ENCODE data around the gene VAMP2.
"Not testable (repeated sequence)": the region's sequence is repeated elsewhere in the genome, so short reads cannot be mapped to it uniquely, and the experiment has no call there.

Gene VAMP2

GRCh38 chr17:8176197-8176940 lies 13.6 kb upstream of the VAMP2 start, which contains the start of gene TMEM107:
TSS of gene TMEM107 (minus strand) at chr17:8176380. CDS start at chr17:8176286, 94 bp downstream.
- DNase-seq = peak in 48 of 51 donors; percentile 15 to 92 (median 64)

DNA sequence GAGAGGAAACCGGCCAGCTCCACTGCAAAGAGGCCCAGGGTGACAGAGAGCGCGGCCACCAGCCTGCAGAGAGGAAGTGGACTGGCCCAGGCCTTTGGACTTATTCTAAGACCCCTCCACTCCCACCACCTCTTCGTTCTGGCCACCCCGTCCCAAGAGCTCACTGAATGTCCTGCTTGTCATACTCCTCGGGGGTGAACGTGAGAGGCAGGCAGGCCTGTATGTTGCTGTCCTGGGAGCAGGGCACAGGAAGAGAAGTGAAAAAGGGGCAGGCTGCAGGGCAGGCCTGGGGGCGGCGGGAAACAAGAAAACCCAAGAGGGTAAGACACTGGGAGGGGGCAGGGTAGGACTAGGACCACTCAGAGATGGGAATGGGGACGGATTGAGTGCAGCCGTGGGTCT lies 13.0 kb upstream of the VAMP2 start:
- peak in 3 of 51 donors; percentile 44 to 51 (median 47) for DNase-seq

- DNase-seq = no peak
Observed at GRCh38 chr17:8173871-8174322, 11.1 kb upstream of the VAMP2 start.

DNA sequence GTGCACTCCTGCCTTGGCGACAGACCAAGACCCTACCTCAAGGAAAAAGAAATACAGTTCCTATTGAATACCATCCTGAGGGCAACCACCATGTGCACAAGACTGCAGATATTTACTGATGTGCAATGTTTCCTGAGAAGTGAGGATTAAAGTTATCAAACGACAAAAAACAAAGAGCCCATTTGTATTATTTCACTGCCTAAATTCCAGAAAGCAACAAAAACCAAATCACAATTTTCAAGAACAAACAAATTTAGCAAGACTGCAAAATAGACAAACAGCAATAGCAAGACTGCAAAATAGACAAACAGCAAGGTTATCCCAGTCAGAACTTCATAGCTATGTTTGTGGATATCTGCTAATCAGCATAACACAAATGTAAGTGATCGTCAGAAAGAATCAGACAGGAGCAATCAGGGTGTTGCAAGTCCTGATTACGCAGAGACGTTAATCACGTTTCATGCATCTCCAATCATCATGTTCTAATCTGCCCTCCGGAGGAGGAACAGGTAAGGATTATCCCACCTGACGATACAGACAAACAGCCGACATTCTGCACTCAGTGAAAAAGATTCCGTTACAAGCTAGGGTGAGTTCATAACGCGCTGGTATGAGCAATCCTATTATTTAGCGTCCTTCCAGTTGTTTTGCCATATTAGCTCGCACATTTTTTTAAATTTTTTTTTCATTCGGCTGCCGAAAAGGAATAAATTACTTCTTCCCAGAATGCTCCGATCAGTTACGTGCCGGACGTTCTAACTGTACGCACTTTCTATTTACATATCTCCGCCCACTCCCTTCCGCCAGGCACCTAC lies 10.5 kb upstream of the VAMP2 start:
- DNase-seq = peak in 44 of 51 donors; percentile 17 to 97 (median 70)

DNA sequence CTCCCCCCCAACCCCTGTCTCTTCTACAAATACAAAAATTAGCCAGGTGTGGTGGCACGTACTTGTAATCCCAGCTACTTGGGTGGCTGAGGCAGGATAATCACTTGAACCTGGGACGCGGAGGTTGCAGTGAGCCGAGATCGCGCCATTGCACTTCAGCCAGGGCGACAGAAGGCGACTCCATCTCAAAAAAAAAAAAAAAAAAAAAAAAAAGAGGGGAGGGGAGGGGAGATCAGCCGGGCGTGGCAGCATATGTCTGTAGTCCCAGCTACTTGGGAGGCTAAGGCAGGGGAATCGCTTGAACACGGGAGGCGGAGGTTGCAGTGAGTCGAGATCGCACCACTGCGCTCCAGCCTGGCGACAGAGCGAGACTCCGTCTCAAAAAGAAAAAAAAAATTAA lies 7.4 kb upstream of the VAMP2 start:
- DNase-seq = not testable (repeated sequence)

DNA sequence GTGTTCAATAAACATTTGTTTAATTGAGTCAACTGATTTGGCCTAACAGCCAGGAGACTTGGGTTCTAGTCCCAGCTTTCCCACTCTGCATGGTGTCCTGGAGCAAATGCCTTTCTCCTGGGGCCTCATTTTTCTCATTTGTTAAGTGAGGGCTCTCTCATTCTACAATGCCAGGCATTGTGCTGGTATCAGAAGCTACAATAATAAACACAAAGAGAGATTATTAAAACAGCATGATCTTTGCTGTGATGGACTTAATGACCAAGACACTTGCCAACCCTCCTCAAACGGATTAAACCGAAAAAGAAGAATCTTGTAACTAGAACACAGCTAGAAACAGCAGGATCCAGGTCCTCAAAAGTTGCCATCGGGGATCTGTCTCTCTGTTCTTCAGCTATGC lies 4.8 kb upstream of the VAMP2 start:
- no peak for DNase-seq

GRCh38 chr17:8166731-8167130 lies 4.0 kb upstream of the VAMP2 start:
- no peak for DNase-seq

DNA sequence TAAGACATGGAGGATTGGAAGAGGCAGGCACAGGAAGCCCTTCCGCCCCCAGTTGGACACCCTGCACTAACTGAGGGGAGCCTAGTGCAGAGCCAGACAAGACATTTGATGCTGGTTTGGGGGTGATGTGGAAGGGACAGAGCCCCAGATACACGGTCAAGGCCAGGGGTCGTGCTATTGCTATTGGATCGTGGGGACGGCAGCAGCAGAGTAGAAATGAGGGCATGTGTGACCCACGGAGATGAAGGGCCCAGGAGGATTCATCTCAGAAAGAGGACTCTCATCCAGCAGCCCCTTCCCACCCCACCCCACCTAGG lies 2.0 kb upstream of the VAMP2 start:
- DNase-seq = no peak

GRCh38 chr17:8163978-8164814 lies 1.4 kb upstream of the VAMP2 start:
- DNase-seq = peak in 32 of 51 donors; percentile 13 to 83 (median 42)

DNA sequence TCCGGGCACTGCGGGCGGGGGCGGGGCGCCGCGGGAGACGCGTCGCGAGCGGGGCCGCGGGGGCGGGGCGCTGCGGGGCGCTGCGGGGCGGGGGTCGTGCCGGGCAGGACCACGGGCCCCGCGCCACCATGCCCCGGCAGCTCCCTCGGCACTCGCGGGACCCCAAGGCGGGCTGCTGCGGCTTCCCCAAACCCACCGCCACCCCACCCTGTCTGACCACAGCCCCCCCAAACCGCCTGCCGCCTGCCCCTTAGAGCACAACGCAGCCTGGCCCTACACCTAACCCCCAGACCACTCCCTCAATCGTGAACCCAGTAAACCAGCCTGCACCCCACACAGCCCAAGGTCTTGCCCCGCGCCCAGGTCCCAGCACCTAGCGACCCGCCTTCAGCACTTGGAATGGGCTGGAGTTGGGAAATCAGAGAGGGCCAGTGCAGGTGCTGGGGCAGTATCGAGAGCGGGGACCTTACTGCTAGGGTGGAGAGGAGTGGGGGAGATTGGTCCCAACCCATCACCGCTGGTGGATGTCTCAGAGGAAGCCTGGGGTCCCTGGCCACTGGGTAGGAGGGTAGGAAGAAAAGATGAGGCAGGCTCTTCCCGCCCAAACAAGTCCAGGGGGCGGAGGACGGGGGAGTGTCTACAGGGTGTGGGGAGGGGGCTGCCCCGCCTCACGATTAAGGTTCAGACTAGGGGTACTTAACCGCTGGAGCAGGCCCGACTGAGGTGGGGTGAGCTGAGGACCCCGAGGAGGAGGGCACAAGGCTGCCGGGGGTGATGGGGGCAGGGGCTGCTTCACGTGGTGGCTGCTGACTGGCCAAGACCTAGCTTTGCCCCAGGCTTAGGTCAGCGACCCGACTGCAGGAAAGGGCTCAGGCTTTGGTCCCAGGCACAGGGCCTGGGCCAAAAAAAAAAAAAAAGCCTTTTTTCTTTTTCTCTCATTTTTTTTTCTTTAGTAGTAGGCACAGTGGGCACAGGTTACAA lies 539 bp upstream of the VAMP2 start:
- DNase-seq = peak in 12 of 51 donors; percentile 28 to 65 (median 54)

DNA sequence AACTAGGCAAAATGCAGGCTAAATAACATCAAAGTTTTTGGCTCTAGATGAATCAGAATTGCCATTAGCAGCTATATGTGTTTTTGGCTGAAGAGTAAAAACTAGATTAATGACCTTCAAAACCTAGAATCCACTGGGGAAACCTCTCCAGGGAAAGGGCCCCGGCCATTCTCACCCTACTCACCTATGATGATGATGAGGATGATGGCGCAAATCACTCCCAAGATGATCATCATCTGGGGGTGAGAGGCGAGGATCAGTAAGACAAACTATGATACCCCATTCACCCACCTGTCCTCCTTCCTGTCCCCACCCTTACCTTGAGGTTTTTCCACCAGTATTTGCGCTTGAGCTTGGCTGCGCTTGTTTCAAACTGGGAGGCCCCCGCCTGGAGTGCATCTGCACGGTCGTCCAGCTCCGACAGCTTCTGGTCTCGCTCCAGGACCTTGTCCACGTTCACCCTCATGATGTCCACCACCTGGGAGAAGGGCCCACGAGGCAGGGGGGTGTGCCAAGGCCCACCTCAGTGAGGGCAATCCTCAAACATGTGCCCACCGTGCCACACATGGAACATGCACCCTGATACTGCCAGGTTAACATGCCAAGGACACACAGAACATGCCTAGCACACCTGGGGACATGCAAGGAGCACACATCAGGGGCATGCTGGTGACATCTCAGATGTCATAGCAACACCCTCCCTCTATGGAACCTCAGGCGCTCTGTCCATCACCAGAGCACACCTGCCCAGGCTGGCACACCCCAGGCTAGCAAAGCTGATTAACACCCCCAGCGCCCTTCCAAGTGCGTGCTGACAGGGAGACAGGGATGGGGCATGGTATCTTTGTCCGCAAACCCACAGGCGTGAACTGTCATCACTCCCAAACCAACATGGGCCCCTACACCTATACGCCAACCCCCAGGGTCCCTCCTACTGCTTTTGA lies 1.2 kb downstream of the VAMP2 start:
- DNase-seq = no peak

DNA sequence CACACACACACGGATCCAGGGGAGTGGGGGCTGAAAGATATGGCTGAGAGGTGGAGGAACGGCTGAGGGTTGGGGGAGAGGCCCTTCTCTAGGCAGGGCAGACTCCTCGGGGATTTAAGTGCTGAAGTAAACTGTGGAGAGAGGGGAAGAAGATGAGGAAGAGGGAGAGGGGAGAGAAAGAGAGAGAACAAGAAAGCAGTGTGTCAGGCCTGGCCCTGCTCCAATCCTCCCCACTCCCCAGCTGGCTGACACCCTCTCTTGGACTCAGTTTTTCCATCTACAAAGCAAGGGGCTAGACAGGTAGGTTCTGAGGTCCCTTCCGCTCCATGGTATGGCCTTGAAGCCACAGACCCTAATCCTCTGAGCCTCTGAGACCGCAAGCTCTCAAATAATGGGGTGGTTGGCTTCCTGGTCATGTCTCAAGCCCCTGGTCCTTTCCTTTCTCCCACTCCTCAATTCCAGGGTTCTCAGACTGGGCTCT lies 2.0 kb downstream of the VAMP2 start:
- DNase-seq = peak in 1 of 51 donors; percentile 12

GRCh38 chr17:8160224-8160577 lies 2.5 kb downstream of the VAMP2 start:
- no peak for DNase-seq

- DNase-seq = no peak
Observed at GRCh38 chr17:8159459-8160223, 3.1 kb downstream of the VAMP2 start.

DNA sequence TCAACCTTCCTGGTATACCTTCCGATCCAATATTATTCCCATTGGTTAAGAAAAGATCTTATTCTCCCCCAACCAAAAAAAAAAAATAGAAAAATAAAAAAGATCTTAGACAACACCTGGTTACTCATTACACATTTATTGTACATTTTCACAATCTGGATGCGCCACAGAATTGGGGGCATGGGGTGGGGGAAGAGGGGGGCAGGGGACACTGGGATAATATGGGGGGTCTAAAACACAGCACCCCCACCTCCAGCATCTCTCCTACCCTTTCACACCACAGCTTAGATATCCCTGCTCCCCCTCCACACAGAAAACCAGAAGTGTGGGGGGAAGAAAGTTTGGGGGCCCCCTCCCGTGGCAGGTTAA lies 3.7 kb downstream of the VAMP2 start:
- no peak for DNase-seq

GRCh38 chr17:8158267-8159031 lies 4.3 kb downstream of the VAMP2 start:
- peak; percentile 18 to 94 (median 79) for DNase-seq

- DNase-seq = peak; percentile 93 to 100 (median 99)
Observed at GRCh38 chr17:8156246-8156992, 6.3 kb downstream of the VAMP2 start.

All from hypothalamus (tissue), 51 donors.